CD14-positive monocyte (primary cell): Measurements from ENCODE around the gene ZFP92. TPM values are rescaled to one million over a fixed set of nuclear protein-coding genes. Genes with fewer than 3 reads are reported as not detected.
"Not testable (repeated sequence)": the region's sequence is repeated elsewhere in the genome, so short reads cannot be mapped to it uniquely, and the experiment has no call there.

ENCODE experiments used
- DNase-seq, 3 donors: peaks; one replicate each; pipeline ENCODE4 v3.0.0-alpha.2; 2011 to 2022
- H2AFZ ChIP-seq: 2 replicates; pipeline ENCODE4 v1.6.0; 2012; ENCODE audit warnings: mild to moderate bottlenecking, low read depth, low read length, inconsistent platforms; ENCODE audit not compliant: insufficient read depth, poor library complexity, severe bottlenecking
- H3K27ac ChIP-seq, 2 donors: 1 replicate in 1 of 2; 2 replicates in 1 of 2; pipeline ENCODE4 v1.5.1; 2012 to 2013; ENCODE audit warnings: low read length in 2 of 2, control low read depth in 1 of 2, inconsistent platforms in 1 of 2, low read depth in 1 of 2, mild to moderate bottlenecking in 1 of 2
- H3K27me3 ChIP-seq, 2 donors: one replicate each; pipeline versions ENCODE4 v1.6.0 to v1.6.1; 2011 to 2013; ENCODE audit warnings: low read length in 2 of 2; ENCODE audit not compliant: control insufficient read depth in 2 of 2, insufficient read depth in 2 of 2
- H3K36me3 ChIP-seq, 2 donors: replicated peaks in 1 of 2; 1 replicate in 1 of 2; 2 replicates in 1 of 2; pipeline versions ENCODE4 v1.5.1 to v1.6.1; 2012 to 2013; ENCODE audit warnings: low read length in 2 of 2, control low read depth in 1 of 2, inconsistent platforms in 1 of 2, mild to moderate bottlenecking in 1 of 2; ENCODE audit not compliant: insufficient read depth in 2 of 2, control insufficient read depth in 1 of 2
- H3K4me1 ChIP-seq, 2 donors: 1 replicate in 1 of 2; 2 replicates in 1 of 2; pipeline versions ENCODE4 v1.5.1 to v1.6.1; 2012 to 2013; ENCODE audit warnings: low read length in 2 of 2, control low read depth in 1 of 2, inconsistent platforms in 1 of 2, mild to moderate bottlenecking in 1 of 2, moderate library complexity in 1 of 2; ENCODE audit not compliant: insufficient read depth in 2 of 2, control insufficient read depth in 1 of 2
- H3K4me2 ChIP-seq: replicated peaks from 2 replicates; pipeline ENCODE3; 2012; ENCODE audit warnings: low read length, moderate library complexity, mild to moderate bottlenecking; ENCODE audit not compliant: poor library complexity, severe bottlenecking; ENCODE audit errors: extremely low read depth
- H3K4me3 ChIP-seq, 3 experiments: fragments of 200-600 bp in 1 of 3; sonication (generic) in 1 of 3; replicated peaks in 1 of 3; 1 replicate in 2 of 3; 2 replicates in 1 of 3; pipeline ENCODE4 v1.5.1; 2011 to 2013; ENCODE audit warnings: low read length in 3 of 3, mild to moderate bottlenecking in 3 of 3, control low read depth in 2 of 3, low read depth in 2 of 3, inconsistent platforms in 1 of 3, moderate library complexity in 1 of 3
- H3K79me2 ChIP-seq: 2 replicates; pipeline ENCODE4 v1.6.0; 2012; ENCODE audit warnings: mild to moderate bottlenecking, control low read depth, inconsistent platforms, low read length, moderate library complexity; ENCODE audit not compliant: insufficient read depth
- H3K9ac ChIP-seq: 2 replicates; pipeline ENCODE4 v1.6.0; 2017; ENCODE audit warnings: low read length, mild to moderate bottlenecking; ENCODE audit not compliant: insufficient read depth, poor library complexity, severe bottlenecking
- H3K9me3 ChIP-seq, 2 donors: replicated peaks in 1 of 2; 1 replicate in 1 of 2; 2 replicates in 1 of 2; pipeline versions ENCODE4 v1.5.1 to v1.6.1; 2012 to 2013; ENCODE audit warnings: low read length in 2 of 2, control low read depth in 1 of 2; ENCODE audit not compliant: control insufficient read depth in 1 of 2, insufficient read depth in 1 of 2
- H4K20me1 ChIP-seq: 2 replicates; pipeline ENCODE4 v1.6.0; 2012; ENCODE audit warnings: mild to moderate bottlenecking, low read length, control low read depth, moderate library complexity; ENCODE audit not compliant: insufficient read depth
- H3K27ac Mint-ChIP-seq, 7 donors: one replicate each; pipeline ENCODE4 v1.8.0; 2020; ENCODE audit warnings: mild to moderate bottlenecking in 7 of 7, mixed read lengths in 7 of 7, moderate library complexity in 6 of 7, inconsistent platforms in 2 of 7
- H3K27me3 Mint-ChIP-seq, 3 donors: one replicate each; pipeline ENCODE4 v1.8.0; 2021 to 2022; ENCODE audit warnings: low read depth in 3 of 3, mild to moderate bottlenecking in 3 of 3, mixed read lengths in 3 of 3, moderate library complexity in 3 of 3, inconsistent platforms in 1 of 3
- H3K36me3 Mint-ChIP-seq, 2 donors: one replicate each; pipeline ENCODE4 v1.8.0; 2020; ENCODE audit warnings: mixed read lengths in 2 of 2, inconsistent platforms in 1 of 2, mild to moderate bottlenecking in 1 of 2
- H3K4me1 Mint-ChIP-seq: one replicate; pipeline ENCODE4 v1.8.0; 2020; ENCODE audit warnings: mild to moderate bottlenecking, mixed read lengths
- H3K4me3 Mint-ChIP-seq, 2 donors: one replicate each; pipeline ENCODE4 v1.8.0; 2020; ENCODE audit warnings: mild to moderate bottlenecking in 2 of 2, mixed read lengths in 2 of 2, moderate library complexity in 1 of 2
- H3K9me3 Mint-ChIP-seq, 7 donors: one replicate each; pipeline ENCODE4 v1.8.0; 2020 to 2022; ENCODE audit warnings: mixed read lengths in 7 of 7, mild to moderate bottlenecking in 6 of 7, moderate library complexity in 6 of 7, inconsistent platforms in 2 of 7
- WGBS: methylation state at CpG from one replicate; pipeline ENCODE4 v1.1.5; 2013; ENCODE audit warnings: missing lambda C conversion rate; ENCODE audit not compliant: insufficient coverage; 5-methylcytosine and 5-hydroxymethylcytosine counted together
- intact Hi-C, 2 donors: fragments of 100-400 bp; cut with micrococcal nuclease; formaldehyde crosslinking; loops; one replicate each; pipeline versions ENCODE4 v1.15.0 to v1.15.1; 2023
- polyA plus RNA-seq, 3 donors: library from polyadenylated mRNA; depleted of rRNA in 1 of 3; unstranded in 2 of 3; stranded (reverse) in 1 of 3; fragments of 300-500 nt in 2 of 3; fragments of >200 nt in 1 of 3; fragmentation: Illumina TruSeq in 2 of 3; gene quantifications; 1 replicate in 2 of 3; 2 replicates in 1 of 3; pipeline ENCODE4 v1.2.3, GENCODE V29; 2012 to 2021
- TF ChIP-seq, protein P1 (sequence below): fragments of 200-600 bp; IDR thresholded peaks from one replicate; pipeline ENCODE4 v1.8.0; 2022; ENCODE audit warnings: antibody characterized with exemption, mild to moderate bottlenecking

ZFP92 gene
- polyA plus RNA-seq, 3 donors = 0.04 to 0.96 (median 0.13) TPM

DNA sequence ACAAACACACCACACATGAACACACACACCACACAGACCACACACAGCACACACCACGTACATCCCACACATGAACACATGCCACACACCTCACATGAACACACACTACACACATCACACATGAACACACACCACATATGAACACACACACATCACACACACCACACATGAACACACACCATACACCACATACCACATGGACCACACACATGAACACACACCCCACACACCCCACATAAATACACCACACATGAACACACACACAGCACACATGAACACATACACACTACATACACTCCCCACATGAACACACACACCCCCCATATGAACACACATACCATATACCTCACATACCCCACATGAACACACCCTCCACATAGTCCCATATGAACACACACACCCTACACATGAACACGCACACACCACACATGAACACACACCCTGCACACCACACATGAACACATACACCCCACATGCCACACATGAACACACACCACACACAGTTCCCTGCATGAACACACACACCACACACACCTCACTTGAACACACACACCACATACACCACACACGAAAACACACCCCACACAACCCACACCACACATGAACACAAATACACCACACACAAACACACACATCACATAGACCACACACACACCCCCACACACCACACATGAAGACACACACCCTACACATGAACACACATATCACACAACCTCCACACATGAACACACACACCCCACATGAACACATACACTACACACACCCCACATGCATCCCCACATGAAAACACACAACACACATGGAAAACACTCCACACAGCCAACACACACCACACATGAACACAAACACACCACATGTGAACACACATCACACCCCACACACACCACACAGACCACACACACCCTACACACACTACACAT is 28.4 kb upstream of the ZFP92 start:
- Histone ChIP-seq H3K4me1 (no peaks in the 10 kb centered on the region), H3K9ac (no peak overlapping the region), H3K36me3 (no peaks in the 10 kb centered on the region), H3K4me2 (no peak overlapping the region), H4K20me1 (no peaks in the 10 kb centered on the region), H3K27ac (no peak overlapping the region), H2AFZ (no peak overlapping the region), H3K79me2 (no peaks in the 10 kb centered on the region), H3K27me3 (no peaks in the 10 kb centered on the region), H3K4me3 (no peak overlapping the region), H3K9me3 (peaks cover 0 to 13% of the 10 kb centered on the region in 2 donors)
- intact Hi-C loops = no loop called here
- no peak for DNase-seq
- Mint-ChIP-seq H3K4me3 (no peak overlapping the region), H3K27me3 (no peaks in the 10 kb centered on the region), H3K9me3 (no peaks in the 10 kb centered on the region), H3K36me3 (no peaks in the 10 kb centered on the region), H3K27ac (no peak overlapping the region), H3K4me1 (peaks cover 8% of the 10 kb centered on the region)
- 83% methylated on average over 3 of the region's 3 CpGs for WGBS
- TF ChIP-seq, protein P1, sequence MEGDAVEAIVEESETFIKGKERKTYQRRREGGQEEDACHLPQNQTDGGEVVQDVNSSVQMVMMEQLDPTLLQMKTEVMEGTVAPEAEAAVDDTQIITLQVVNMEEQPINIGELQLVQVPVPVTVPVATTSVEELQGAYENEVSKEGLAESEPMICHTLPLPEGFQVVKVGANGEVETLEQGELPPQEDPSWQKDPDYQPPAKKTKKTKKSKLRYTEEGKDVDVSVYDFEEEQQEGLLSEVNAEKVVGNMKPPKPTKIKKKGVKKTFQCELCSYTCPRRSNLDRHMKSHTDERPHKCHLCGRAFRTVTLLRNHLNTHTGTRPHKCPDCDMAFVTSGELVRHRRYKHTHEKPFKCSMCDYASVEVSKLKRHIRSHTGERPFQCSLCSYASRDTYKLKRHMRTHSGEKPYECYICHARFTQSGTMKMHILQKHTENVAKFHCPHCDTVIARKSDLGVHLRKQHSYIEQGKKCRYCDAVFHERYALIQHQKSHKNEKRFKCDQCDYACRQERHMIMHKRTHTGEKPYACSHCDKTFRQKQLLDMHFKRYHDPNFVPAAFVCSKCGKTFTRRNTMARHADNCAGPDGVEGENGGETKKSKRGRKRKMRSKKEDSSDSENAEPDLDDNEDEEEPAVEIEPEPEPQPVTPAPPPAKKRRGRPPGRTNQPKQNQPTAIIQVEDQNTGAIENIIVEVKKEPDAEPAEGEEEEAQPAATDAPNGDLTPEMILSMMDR = no peak

DNA sequence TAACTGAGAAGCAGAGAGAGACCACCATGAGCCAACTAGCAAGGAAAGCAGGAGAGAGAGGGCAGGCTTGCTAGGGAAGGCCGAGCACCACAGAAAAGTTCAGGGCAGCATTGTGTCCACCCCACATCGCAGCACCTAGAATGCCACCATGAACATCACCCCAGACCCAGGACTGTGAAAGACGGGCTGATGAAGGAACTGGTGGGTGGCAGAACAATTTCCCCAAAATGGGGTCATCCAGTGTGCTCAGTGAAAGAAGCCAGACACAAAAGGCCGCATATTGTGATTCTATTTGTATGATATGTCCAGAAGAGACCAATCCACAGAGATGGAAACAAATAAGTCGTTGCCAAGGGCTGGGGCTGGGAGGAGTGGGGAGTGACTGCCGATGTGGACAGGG is 26.9 kb upstream of the ZFP92 start:
- no peak overlapping the region for H3K27ac Mint-ChIP-seq
- peaks cover 8% of the 10 kb centered on the region for H3K4me1 Mint-ChIP-seq
- Histone ChIP-seq H3K9ac (no peak overlapping the region), H3K36me3 (no peaks in the 10 kb centered on the region), H3K4me3 (no peak overlapping the region), H3K4me2 (no peak overlapping the region), H3K4me1 (no peaks in the 10 kb centered on the region), H3K27me3 (no peaks in the 10 kb centered on the region), H4K20me1 (no peaks in the 10 kb centered on the region), H3K27ac (no peak overlapping the region), H2AFZ (no peak overlapping the region), H3K79me2 (no peaks in the 10 kb centered on the region), H3K9me3 (peaks cover 0 to 13% of the 10 kb centered on the region in 2 donors)
- 100% methylated on average over 1 of the region's 6 CpGs for WGBS
- H3K27me3 Mint-ChIP-seq = no peaks in the 10 kb centered on the region
- no peaks in the 10 kb centered on the region for H3K9me3 Mint-ChIP-seq
- no peak overlapping the region for H3K4me3 Mint-ChIP-seq
- intact Hi-C loops = no loop called here
- DNase-seq = no peak
- H3K36me3 Mint-ChIP-seq = no peaks in the 10 kb centered on the region
- TF ChIP-seq, protein P1 = no peak

DNA sequence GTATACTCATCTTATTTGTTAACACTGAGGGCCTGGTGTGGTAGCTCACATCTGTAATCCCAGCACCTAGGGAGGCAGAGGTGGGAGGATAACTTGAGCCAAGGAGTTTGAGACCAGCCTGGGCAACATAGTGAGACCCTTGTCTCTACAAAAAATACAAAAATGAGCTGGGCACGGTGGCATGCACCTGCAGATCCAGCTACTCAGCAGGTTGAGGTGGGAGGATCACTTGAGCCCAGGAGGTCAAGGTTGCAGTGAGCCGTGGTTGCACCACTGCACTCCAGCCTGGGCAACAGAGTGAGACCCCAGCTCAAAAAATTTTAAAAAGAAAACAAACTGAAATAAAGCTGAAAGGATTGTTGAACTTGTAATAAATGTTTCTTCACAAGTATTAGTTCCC is 26.3 kb upstream of the ZFP92 start:
- peaks cover 0 to 13% of the 10 kb centered on the region in 2 donors for H3K9me3 ChIP-seq
- H3K9me3 Mint-ChIP-seq, H3K4me1 Mint-ChIP-seq, H3K27ac Mint-ChIP-seq, H3K27me3 Mint-ChIP-seq, H3K4me3 Mint-ChIP-seq, H3K4me1 ChIP-seq, H2AFZ ChIP-seq, H3K27ac ChIP-seq, H3K9ac ChIP-seq, H3K79me2 ChIP-seq, H4K20me1 ChIP-seq, H3K4me3 ChIP-seq, H3K27me3 ChIP-seq, DNase-seq, intact Hi-C loops, H3K36me3 ChIP-seq, H3K36me3 Mint-ChIP-seq, H3K4me2 ChIP-seq: not testable (repeated sequence)
- WGBS = no CpG with 5 or more reads among the region's 2 CpGs
